Karpas-422 (cell line): Measurements from ENCODE around the gene GLT8D1. TPM values are rescaled to one million over a fixed set of nuclear protein-coding genes. Genes with fewer than 3 reads are reported as not detected.

Source experiments
- DNase-seq: peaks from one replicate; pipeline ENCODE4 v3.0.0-alpha.2; 2015
- H2AFZ ChIP-seq: fragments of 200-600 bp; sonication (generic); 2 replicates; pipeline ENCODE4 v1.6.1; 2014; ENCODE audit warnings: antibody characterized with exemption, low read length, mixed read lengths
- H3K27ac ChIP-seq: fragments of 200-600 bp; sonication (generic); 2 replicates; pipeline ENCODE4 v1.5.1; 2014; ENCODE audit warnings: mild to moderate bottlenecking, low read length, moderate library complexity
- H3K27me3 ChIP-seq: fragments of 200-600 bp; sonication (generic); 2 replicates; pipeline ENCODE4 v1.6.1; 2014; ENCODE audit warnings: low read length, mixed read lengths
- H3K36me3 ChIP-seq: fragments of 200-600 bp; sonication (generic); 2 replicates; pipeline ENCODE4 v1.6.1; 2014; ENCODE audit warnings: low read length, mixed read lengths; ENCODE audit not compliant: insufficient read depth
- H3K4me1 ChIP-seq: fragments of 200-600 bp; sonication (generic); 2 replicates; pipeline ENCODE4 v1.6.1; 2014; ENCODE audit warnings: mild to moderate bottlenecking, low read length, mixed read lengths
- H3K4me2 ChIP-seq: fragments of 200-600 bp; sonication (generic); 2 replicates; pipeline ENCODE4 v1.6.1; 2014; ENCODE audit warnings: low read length, low read depth, mild to moderate bottlenecking; ENCODE audit not compliant: poor library complexity, severe bottlenecking
- H3K4me3 ChIP-seq: fragments of 200-600 bp; sonication (generic); 2 replicates; pipeline ENCODE4 v1.5.1; 2014; ENCODE audit warnings: mild to moderate bottlenecking, antibody characterized with exemption, low read length, mixed read lengths
- H3K79me2 ChIP-seq: fragments of 200-600 bp; sonication (generic); 2 replicates; pipeline ENCODE4 v1.6.1; 2014; ENCODE audit warnings: mild to moderate bottlenecking, low read length, mixed read lengths
- H3K9ac ChIP-seq: fragments of 200-600 bp; sonication (generic); 2 replicates; pipeline ENCODE4 v1.6.0; 2014; ENCODE audit warnings: low read length
- H3K9me2 ChIP-seq: fragments of 200-600 bp; sonication (generic), shearing (Covaris generic); replicated peaks from 2 replicates; pipeline ENCODE4 v1.6.0; 2014; ENCODE audit warnings: mild to moderate bottlenecking, low read length, moderate library complexity; ENCODE audit not compliant: insufficient read depth
- H3K9me3 ChIP-seq: fragments of 300-700, 200-600 bp; sonication (generic); 2 replicates; pipeline ENCODE4 v1.6.1; 2014; ENCODE audit warnings: low read length, mixed read lengths
- H4K20me1 ChIP-seq: fragments of 200-600 bp; sonication (generic); 2 replicates; pipeline ENCODE4 v1.6.1; 2014; ENCODE audit warnings: mild to moderate bottlenecking, antibody characterized with exemption, low read length, low read depth; ENCODE audit not compliant: insufficient read depth
- total RNA-seq: library from RNA; depleted of rRNA; stranded (reverse); fragments of >200 nt; shearing (Covaris generic); gene quantifications from 2 replicates; pipeline ENCODE4 v1.2.3, GENCODE V29; 2014; ENCODE audit warnings: low replicate concordance

Gene GLT8D1
- total RNA-seq, 1 experiment from 2014 or later = 34.7 TPM

DNA sequence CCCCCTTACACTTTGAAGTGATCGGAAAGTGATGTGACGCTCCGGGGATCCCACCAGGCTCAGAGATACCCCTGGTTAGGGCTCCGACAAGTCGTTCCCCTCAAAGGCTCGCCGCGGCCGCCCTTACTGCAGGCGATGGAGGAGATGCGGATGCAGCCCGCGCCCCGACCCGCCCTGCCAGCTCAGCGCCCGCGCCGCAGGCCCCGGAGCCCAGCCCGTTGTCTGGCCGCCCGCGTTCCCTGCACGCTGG is 228 bp downstream of the GLT8D1 start:
- Histone ChIP-seq H3K9me3 (no peaks in the 10 kb centered on the region), H3K27ac (peak overlapping the region; percentile 73), H3K4me1 (peaks cover 29% of the 10 kb centered on the region), H3K27me3 (no peaks in the 10 kb centered on the region), H3K9ac (peak overlapping the region; percentile 96), H4K20me1 (peaks cover 6% of the 10 kb centered on the region; the same call in 1 of the 2 replicates), H3K79me2 (peaks cover 64% of the 10 kb centered on the region), H3K4me2 (peak overlapping the region; percentile 78), H3K9me2 (no peaks in the 10 kb centered on the region), H3K36me3 (peaks cover 11% of the 10 kb centered on the region), H2AFZ (peak overlapping the region; percentile 69), H3K4me3 (peak overlapping the region; percentile 90)
- DNase-seq = no peak

DNA sequence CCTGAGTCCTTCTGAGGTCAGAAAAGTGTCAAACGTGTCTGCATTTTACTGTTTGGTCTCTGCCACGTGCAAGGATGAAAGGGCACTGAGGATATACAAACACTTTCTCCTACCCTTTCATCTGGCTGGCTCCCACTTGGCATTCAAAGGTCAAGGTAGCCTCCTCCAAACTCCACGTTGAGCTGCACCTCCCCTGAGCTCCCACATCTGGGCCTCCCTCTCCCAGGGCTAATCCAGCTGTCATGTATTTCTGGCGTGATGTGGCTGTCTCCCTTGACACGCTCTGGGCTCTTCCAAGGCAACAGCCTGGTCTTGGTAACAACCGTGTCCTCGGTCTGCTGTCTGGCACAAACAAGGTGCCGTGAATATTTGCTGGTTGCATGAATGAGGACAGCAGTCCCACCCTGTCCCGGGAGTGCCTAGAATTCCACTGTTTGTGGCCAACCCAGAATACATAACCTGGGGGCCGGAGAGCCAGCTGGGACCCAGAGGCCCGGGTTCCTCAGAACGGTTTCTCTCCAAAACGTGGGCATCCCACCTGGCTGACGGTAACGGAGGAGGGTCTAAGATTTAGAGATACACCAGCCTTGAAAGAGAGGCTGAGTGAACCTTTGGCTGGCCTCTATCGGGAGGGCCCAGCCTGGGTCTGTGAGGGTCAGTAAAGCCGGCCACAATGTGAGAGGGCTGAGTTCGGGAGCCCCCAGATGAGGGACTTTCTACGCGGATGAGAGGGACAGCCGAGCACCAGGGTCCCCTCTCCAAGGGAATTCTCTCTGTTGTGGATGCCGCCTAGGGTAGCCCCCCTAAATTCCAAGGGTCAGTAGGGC is 767 bp downstream of the GLT8D1 start:
- Histone ChIP-seq H3K79me2 (peaks cover 68% of the 10 kb centered on the region), H3K27ac (peak overlapping the region; percentile 73), H3K9me2 (no peaks in the 10 kb centered on the region), H4K20me1 (peaks cover 6% of the 10 kb centered on the region; the same call in 1 of the 2 replicates), H3K4me1 (peaks cover 27% of the 10 kb centered on the region), H2AFZ (peak overlapping the region; percentile 69), H3K9ac (peak overlapping the region; percentile 96), H3K27me3 (no peaks in the 10 kb centered on the region), H3K36me3 (peaks cover 11% of the 10 kb centered on the region), H3K4me3 (peak overlapping the region; percentile 90), H3K4me2 (peak overlapping the region; percentile 78), H3K9me3 (no peaks in the 10 kb centered on the region)
- DNase-seq = peak; percentile 70

GRCh38 chr3:52703341-52703740 is 2.2 kb downstream of the GLT8D1 start:
- peak overlapping the region; percentile 78 for H3K4me2 ChIP-seq
- H3K9me3 ChIP-seq = no peaks in the 10 kb centered on the region
- H3K36me3 ChIP-seq = peaks cover 8% of the 10 kb centered on the region
- DNase-seq = no peak
- peaks cover 27% of the 10 kb centered on the region for H3K4me1 ChIP-seq
- H3K27me3 ChIP-seq = no peaks in the 10 kb centered on the region
- H3K4me3 ChIP-seq = no peak overlapping the region
- no peak overlapping the region for H2AFZ ChIP-seq
- no peak overlapping the region for H3K27ac ChIP-seq
- H3K9ac ChIP-seq = no peak overlapping the region
- no peaks in the 10 kb centered on the region for H3K9me2 ChIP-seq
- H4K20me1 ChIP-seq = peaks cover 6% of the 10 kb centered on the region; the same call in 1 of the 2 replicates
- peaks cover 68% of the 10 kb centered on the region for H3K79me2 ChIP-seq

DNA sequence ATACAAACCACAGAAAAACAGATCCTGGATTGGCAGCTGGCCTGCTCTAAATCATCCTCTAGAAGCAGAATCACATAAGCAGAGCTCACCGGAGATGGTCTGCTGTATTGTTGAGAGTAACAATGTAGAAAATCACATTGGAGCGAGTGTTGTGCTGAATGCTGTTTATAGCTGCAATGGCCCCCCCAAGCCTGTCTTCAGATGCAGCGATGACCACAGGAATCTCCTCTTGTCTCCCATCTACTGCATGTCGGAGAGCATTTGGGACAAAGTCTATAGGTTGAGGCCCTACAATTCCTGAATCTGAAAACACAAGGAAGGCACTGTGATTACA is 8.0 kb downstream of the GLT8D1 start:
- Histone ChIP-seq H3K27me3 (no peaks in the 10 kb centered on the region), H4K20me1 (no peaks in the 10 kb centered on the region), H3K9me3 (no peaks in the 10 kb centered on the region), H3K36me3 (peaks cover 41% of the 10 kb centered on the region), H3K4me2 (no peak overlapping the region), H3K4me3 (no peak overlapping the region), H3K4me1 (no peaks in the 10 kb centered on the region), H3K9me2 (no peaks in the 10 kb centered on the region), H3K79me2 (peaks cover 17% of the 10 kb centered on the region), H2AFZ (no peak overlapping the region), H3K9ac (no peak overlapping the region), H3K27ac (no peak overlapping the region)
- DNase-seq = no peak

GRCh38 chr3:52696830-52697631 is 8.6 kb downstream of the GLT8D1 start:
- Histone ChIP-seq H2AFZ (no peak overlapping the region), H3K4me2 (no peak overlapping the region), H3K27ac (no peak overlapping the region)

DNA sequence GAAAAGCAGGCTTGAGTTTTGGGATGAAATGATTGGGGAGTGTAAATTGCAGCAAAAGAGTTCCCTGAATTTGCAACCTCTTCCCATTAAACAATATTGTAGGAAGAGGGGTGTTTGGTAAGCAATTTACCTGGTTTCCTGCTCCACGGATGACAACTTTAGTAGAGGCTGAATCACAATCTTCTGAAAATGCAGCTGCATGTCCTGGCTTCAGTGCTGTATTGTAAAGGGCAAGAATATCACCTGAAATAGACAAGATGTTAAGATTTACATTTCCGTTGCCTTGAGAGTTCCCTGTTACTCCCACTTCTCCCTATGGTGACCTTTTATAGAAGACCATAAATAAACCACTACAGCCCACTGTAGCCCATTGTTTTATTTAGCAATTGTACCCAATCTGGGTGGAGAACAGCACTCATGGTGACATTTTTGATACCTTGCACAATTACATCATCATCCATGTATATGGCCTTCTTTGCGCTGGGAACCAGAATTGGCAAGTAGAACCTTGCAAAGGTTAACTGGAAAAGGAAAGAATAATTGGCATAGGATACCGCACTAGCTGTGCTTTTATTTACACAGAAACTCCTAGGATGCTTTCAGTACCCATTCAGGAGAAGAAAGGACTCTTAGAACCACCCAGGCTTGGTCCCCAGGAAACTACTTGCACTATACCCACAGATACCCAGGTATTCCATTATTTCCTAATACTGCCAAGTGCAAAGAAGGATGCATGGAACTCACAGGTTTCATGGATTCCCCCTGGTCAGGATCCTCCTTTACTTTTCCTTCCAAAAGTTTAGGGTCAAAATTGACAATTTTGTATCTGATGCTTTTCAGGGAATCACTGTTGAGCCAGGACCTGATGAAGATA is 9.6 kb downstream of the GLT8D1 start:
- Histone ChIP-seq H3K36me3 (peaks cover 54% of the 10 kb centered on the region), H2AFZ (no peak overlapping the region), H3K4me3 (no peak overlapping the region), H3K27me3 (no peaks in the 10 kb centered on the region), H3K4me1 (no peaks in the 10 kb centered on the region), H3K4me2 (no peak overlapping the region), H3K9ac (no peak overlapping the region), H3K79me2 (peaks cover 7% of the 10 kb centered on the region), H4K20me1 (no peaks in the 10 kb centered on the region), H3K9me2 (no peaks in the 10 kb centered on the region), H3K9me3 (no peaks in the 10 kb centered on the region), H3K27ac (no peak overlapping the region)
- DNase-seq = no peak

More at GRCh38 chr3:52696830-52697631, 8.6 kb downstream of the GLT8D1 start:
- Histone ChIP-seq H3K9ac (no peak overlapping the region), H4K20me1 (no peaks in the 10 kb centered on the region), H3K79me2 (peaks cover 11% of the 10 kb centered on the region), H3K36me3 (peaks cover 47% of the 10 kb centered on the region), H3K27me3 (no peaks in the 10 kb centered on the region), H3K4me1 (no peaks in the 10 kb centered on the region), H3K9me2 (no peaks in the 10 kb centered on the region), H3K9me3 (no peaks in the 10 kb centered on the region), H3K4me3 (no peak overlapping the region)
- no peak for DNase-seq

GRCh38 chr3:52694528-52695189 is 10.9 kb downstream of the GLT8D1 start:
- Histone ChIP-seq H3K27me3 (no peaks in the 10 kb centered on the region), H3K4me3 (no peak overlapping the region), H3K36me3 (peaks cover 66% of the 10 kb centered on the region), H2AFZ (no peak overlapping the region), H3K9me3 (no peaks in the 10 kb centered on the region), H3K79me2 (peaks cover 12% of the 10 kb centered on the region), H3K4me2 (no peak overlapping the region), H3K9me2 (no peaks in the 10 kb centered on the region), H3K27ac (no peak overlapping the region), H4K20me1 (no peaks in the 10 kb centered on the region), H3K9ac (no peak overlapping the region), H3K4me1 (no peaks in the 10 kb centered on the region)
- no peak for DNase-seq
